Upper lobe of right lung (tissue), 1 donor: ENCODE measurements around the gene CAPN10. TPM values are rescaled to one million over a fixed set of nuclear protein-coding genes. Genes with fewer than 3 reads are reported as not detected.

Source experiments
- ATAC-seq: fragments of 200-7000 bp; cut with Tn5 transposase; one replicate; pipeline ENCODE4 v1.9.1; 2020; ENCODE audit warnings: mild to moderate bottlenecking, moderate library complexity
- DNase-seq: peaks from one replicate; pipeline ENCODE4 v3.0.0-alpha.2; 2020
- H3K27ac ChIP-seq: fragments of 200-600 bp; one replicate; pipeline ENCODE4 v1.8.0; 2022
- H3K27me3 ChIP-seq: fragments of 200-600 bp; one replicate; pipeline ENCODE4 v1.8.0; 2022; ENCODE audit warnings: mild to moderate bottlenecking
- H3K36me3 ChIP-seq: fragments of 200-600 bp; one replicate; pipeline ENCODE4 v1.8.0; 2022
- H3K4me1 ChIP-seq: fragments of 200-600 bp; one replicate; pipeline ENCODE4 v1.8.0; 2022
- H3K4me3 ChIP-seq: fragments of 200-600 bp; one replicate; pipeline ENCODE4 v1.8.0; 2022; ENCODE audit warnings: mild to moderate bottlenecking
- H3K9me3 ChIP-seq: fragments of 200-600 bp; one replicate; pipeline ENCODE4 v1.8.0; 2022
- CTCF ChIP-seq: fragments of 200-600 bp; IDR thresholded peaks from one replicate; pipeline ENCODE4 v1.8.0; 2022; ENCODE audit warnings: antibody characterized with exemption
- intact Hi-C: fragments of 100-400 bp; cut with DNase I; formaldehyde crosslinking; loops from one replicate; pipeline ENCODE4 v1.11.0; 2022
- total RNA-seq: library from RNA; stranded (reverse); fragmentation: NEBNext Ultra II Directional; extraction: Animal tissue kit (Norgen Biotek cat#: 25700); gene quantifications from one replicate; pipeline ENCODE4 v1.2.1, GENCODE V29; 2021
- donor health status: DM: no; HTN: yes; CAD: no; lungs with severe emphysema.

CAPN10 gene
- total RNA-seq, 1 donor from 2014 or later, result 31.8 TPM

DNA sequence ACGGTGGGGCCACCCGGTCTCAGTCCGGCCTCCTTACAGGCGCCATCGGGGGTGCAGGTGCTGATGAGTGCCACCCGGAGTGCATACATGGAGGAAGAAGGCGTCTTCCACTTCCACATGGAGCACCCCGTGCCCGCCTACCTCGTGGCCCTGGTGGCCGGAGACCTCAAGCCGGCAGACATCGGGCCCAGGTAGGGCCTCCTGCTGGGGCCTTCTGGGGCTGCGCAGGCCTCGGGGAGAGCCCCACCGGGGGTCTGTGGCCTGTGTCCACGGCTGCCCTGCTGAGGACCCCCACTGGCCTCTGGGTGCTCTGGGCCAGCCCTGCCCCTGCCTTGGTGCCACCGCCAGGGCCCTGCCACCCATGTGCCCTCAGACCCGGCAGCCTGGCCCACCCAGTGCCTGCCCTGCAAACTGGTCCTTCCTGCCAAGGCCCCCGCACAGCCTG, 13.4 kb upstream of the CAPN10 start:
- Histone ChIP-seq H3K9me3 (no peaks in the 10 kb centered on the region), H3K27ac (no peak overlapping the region), H3K27me3 (no peaks in the 10 kb centered on the region), H3K36me3 (peaks cover 54% of the 10 kb centered on the region), H3K4me1 (peaks cover 19% of the 10 kb centered on the region), H3K4me3 (no peak overlapping the region)
- TF ChIP-seq CTCF, result no peak
- ATAC-seq (no peak), DNase-seq (peak; percentile 64)
- intact Hi-C loops, result no loop called here

GRCh38 chr2:240573516-240574385, 12.8 kb upstream of the CAPN10 start:
- no peak for TF ChIP-seq CTCF
- H3K9me3 ChIP-seq, result no peaks in the 10 kb centered on the region
- no peak overlapping the region for H3K27ac ChIP-seq
- intact Hi-C loops, result no loop called here
- H3K4me3 ChIP-seq, result no peak overlapping the region
- DNase-seq (peak; percentile 62), ATAC-seq (no peak)
- peaks cover 56% of the 10 kb centered on the region for H3K36me3 ChIP-seq
- H3K4me1 ChIP-seq, result peaks cover 22% of the 10 kb centered on the region
- H3K27me3 ChIP-seq, result no peaks in the 10 kb centered on the region

GRCh38 chr2:240574386-240575100, 12.0 kb upstream of the CAPN10 start:
- Histone ChIP-seq H3K27ac (no peak overlapping the region), H3K9me3 (no peaks in the 10 kb centered on the region), H3K27me3 (no peaks in the 10 kb centered on the region), H3K36me3 (peaks cover 56% of the 10 kb centered on the region), H3K4me3 (no peak overlapping the region), H3K4me1 (peaks cover 26% of the 10 kb centered on the region)
- DNase-seq, result peak; percentile 62
- intact Hi-C loops, result no loop called here
- ATAC-seq, result no peak
- TF ChIP-seq CTCF, result no peak

- Histone ChIP-seq H3K27me3 (no peaks in the 10 kb centered on the region), H3K27ac (no peak overlapping the region), H3K4me1 (peaks cover 26% of the 10 kb centered on the region), H3K9me3 (no peaks in the 10 kb centered on the region), H3K4me3 (no peak overlapping the region), H3K36me3 (peaks cover 56% of the 10 kb centered on the region)
- no peak for TF ChIP-seq CTCF
- intact Hi-C loops, result no loop called here
- DNase-seq, result peak; percentile 59
- no peak for ATAC-seq
These were observed 11.2 kb upstream of the CAPN10 start for GRCh38 chr2:240575101-240575965.

DNA sequence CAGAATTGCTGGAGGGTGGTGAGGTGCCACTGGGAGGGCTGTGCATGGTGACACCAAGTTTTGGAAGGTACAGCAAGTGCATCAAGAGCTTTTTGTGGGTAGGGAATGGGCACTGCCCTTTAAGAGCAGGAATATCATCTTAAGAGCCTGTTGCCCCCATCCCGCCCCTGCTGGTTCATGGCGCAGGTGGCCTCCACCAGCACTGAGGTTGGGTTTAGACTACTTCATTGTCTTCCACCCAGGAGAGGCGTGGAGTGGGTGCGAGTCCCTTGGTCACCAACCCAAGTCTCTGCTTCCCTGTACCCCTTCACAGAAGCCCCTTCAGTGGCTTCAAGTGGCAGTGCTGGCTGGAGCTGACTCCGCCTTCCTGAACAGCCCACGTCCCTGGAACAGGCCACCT, 10.5 kb upstream of the CAPN10 start:
- TF ChIP-seq CTCF, result no peak
- Histone ChIP-seq H3K36me3 (peaks cover 56% of the 10 kb centered on the region), H3K27ac (no peak overlapping the region), H3K4me1 (peaks cover 24% of the 10 kb centered on the region), H3K4me3 (no peak overlapping the region), H3K9me3 (no peaks in the 10 kb centered on the region), H3K27me3 (no peaks in the 10 kb centered on the region)
- intact Hi-C loops, result no loop called here
- no peak for ATAC-seq
- no peak for DNase-seq
